Measurements from ENCODE around the gene PLEKHS1. TPM values are rescaled to one million over a fixed set of nuclear protein-coding genes. Genes with fewer than 3 reads are reported as not detected.
"Not testable (repeated sequence)": the region's sequence is repeated elsewhere in the genome, so short reads cannot be mapped to it uniquely, and the experiment has no call there.

Gene PLEKHS1
- total RNA-seq, 1 donor from 2014 or later = not detected

GRCh38 chr10:113782986-113783704 lies 31.7 kb downstream of the PLEKHS1 start:
- DNase-seq (ENCODE audit: extremely low read depth, low read depth, low spot score) = no peak

GRCh38 chr10:113788604-113789083 lies 37.2 kb downstream of the PLEKHS1 start:
- no peak for DNase-seq (ENCODE audit: extremely low read depth, low read depth, low spot score)

- DNase-seq (ENCODE audit: extremely low read depth, low read depth, low spot score) = no peak
Observed at GRCh38 chr10:113791691-113792090, 40.2 kb downstream of the PLEKHS1 start.

GRCh38 chr10:113801569-113801968 lies 50.1 kb downstream of the PLEKHS1 start:
- no peak for DNase-seq (ENCODE audit: extremely low read depth, low read depth, low spot score)

GRCh38 chr10:113802997-113803396 lies 51.5 kb downstream of the PLEKHS1 start:
- DNase-seq (ENCODE audit: extremely low read depth, low read depth, low spot score) = no peak

- DNase-seq (ENCODE audit: extremely low read depth, low read depth, low spot score) = no peak
Observed at GRCh38 chr10:113806503-113806902, 55.0 kb downstream of the PLEKHS1 start.

GRCh38 chr10:113808168-113808567 lies 56.7 kb downstream of the PLEKHS1 start:
- no peak for DNase-seq (ENCODE audit: extremely low read depth, low read depth, low spot score)

GRCh38 chr10:113814700-113815099 lies 63.2 kb downstream of the PLEKHS1 start:
- DNase-seq (ENCODE audit: extremely low read depth, low read depth, low spot score) = not testable (repeated sequence)

GRCh38 chr10:113819989-113820388 lies 68.5 kb downstream of the PLEKHS1 start:
- DNase-seq (ENCODE audit: extremely low read depth, low read depth, low spot score) = no peak

GRCh38 chr10:113820507-113820906 lies 69.0 kb downstream of the PLEKHS1 start:
- no peak for DNase-seq (ENCODE audit: extremely low read depth, low read depth, low spot score)

- DNase-seq (ENCODE audit: extremely low read depth, low read depth, low spot score) = not testable (repeated sequence)
Observed at GRCh38 chr10:113821306-113821705, 69.8 kb downstream of the PLEKHS1 start.

GRCh38 chr10:113822174-113822573 lies 70.7 kb downstream of the PLEKHS1 start:
- DNase-seq (ENCODE audit: extremely low read depth, low read depth, low spot score) = no peak

GRCh38 chr10:113823389-113823788 lies 71.9 kb downstream of the PLEKHS1 start:
- no peak for DNase-seq (ENCODE audit: extremely low read depth, low read depth, low spot score)

GRCh38 chr10:113825791-113826190 lies 74.3 kb downstream of the PLEKHS1 start:
- DNase-seq (ENCODE audit: extremely low read depth, low read depth, low spot score) = no peak

- DNase-seq (ENCODE audit: extremely low read depth, low read depth, low spot score) = not testable (repeated sequence)
Observed at GRCh38 chr10:113828567-113828966, 77.1 kb downstream of the PLEKHS1 start.

Other genes with a start within 250 kb of the PLEKHS1 start
- 0.18 and 0.48 TPM in 2 replicates for gene HABP2, start 198.6 kb upstream of the PLEKHS1 start, total RNA-seq
- gene NRAP, start 87.6 kb upstream of the PLEKHS1 start, total RNA-seq = not detected in 2 replicates
- 60.1 and 66.8 TPM in 2 replicates for gene CASP7, start 71.8 kb upstream of the PLEKHS1 start, total RNA-seq
- gene DCLRE1A, start 102.4 kb downstream of the PLEKHS1 start, total RNA-seq = 2.9 and 3.7 TPM in 2 replicates
- gene NHLRC2, start 103.0 kb downstream of the PLEKHS1 start, total RNA-seq = 15.2 and 54.4 TPM in 2 replicates

Measured in glomerular endothelial cell (primary cell).